ENCODE results near the gene DNAH2. TPM values are rescaled to one million over a fixed set of nuclear protein-coding genes. Genes with fewer than 3 reads are reported as not detected.

The DNAH2 gene
- total RNA-seq, 1 donor from 2014 or later: 0.72 TPM

DNA sequence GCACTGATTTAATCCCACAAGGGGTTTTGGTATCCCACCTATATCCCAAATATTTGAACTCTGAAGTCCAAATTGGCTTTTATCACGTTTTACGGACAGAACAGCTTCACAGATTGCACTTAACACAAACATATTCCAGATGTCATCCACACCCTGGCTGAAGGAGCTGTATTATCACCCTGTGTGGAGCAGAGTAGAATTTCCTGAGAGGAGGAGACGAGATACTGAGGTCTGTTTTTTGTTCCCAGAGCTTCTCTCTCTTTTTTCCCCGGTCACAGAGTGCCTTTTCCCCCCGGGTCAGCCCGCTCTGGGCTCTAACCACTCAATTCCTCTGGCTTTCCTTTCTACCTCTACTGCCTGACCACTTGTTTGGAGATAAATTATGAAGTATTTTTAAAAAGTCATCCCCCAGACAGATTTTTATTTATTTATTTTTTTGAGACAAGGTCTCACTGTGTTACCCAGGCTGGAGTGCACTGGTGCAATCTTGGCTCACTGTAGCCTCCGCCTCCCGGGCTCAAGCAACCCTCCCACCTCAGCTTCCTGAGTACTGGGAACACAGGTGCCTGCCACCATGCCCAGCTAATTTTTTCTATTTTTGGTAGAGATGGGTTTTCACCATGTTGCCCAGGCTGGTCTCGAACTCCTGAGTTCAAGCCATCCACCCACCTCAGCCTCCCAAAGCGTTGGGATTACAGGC, 30.7 kb downstream of the DNAH2 start:
- TF ChIP-seq, protein P1, sequence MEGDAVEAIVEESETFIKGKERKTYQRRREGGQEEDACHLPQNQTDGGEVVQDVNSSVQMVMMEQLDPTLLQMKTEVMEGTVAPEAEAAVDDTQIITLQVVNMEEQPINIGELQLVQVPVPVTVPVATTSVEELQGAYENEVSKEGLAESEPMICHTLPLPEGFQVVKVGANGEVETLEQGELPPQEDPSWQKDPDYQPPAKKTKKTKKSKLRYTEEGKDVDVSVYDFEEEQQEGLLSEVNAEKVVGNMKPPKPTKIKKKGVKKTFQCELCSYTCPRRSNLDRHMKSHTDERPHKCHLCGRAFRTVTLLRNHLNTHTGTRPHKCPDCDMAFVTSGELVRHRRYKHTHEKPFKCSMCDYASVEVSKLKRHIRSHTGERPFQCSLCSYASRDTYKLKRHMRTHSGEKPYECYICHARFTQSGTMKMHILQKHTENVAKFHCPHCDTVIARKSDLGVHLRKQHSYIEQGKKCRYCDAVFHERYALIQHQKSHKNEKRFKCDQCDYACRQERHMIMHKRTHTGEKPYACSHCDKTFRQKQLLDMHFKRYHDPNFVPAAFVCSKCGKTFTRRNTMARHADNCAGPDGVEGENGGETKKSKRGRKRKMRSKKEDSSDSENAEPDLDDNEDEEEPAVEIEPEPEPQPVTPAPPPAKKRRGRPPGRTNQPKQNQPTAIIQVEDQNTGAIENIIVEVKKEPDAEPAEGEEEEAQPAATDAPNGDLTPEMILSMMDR (IDR thresholded peaks at IDR 0.05; ENCODE audit: unreplicated experiment): no peak

GRCh38 chr17:7750321-7750821, 32.8 kb downstream of the DNAH2 start:
- Mint-ChIP-seq H3K27ac (ENCODE audit: unreplicated experiment) (no peak overlapping the region), H3K4me1 (ENCODE audit: unreplicated experiment) (peaks cover 11% of the 10 kb centered on the region), H3K9me3 (ENCODE audit: unreplicated experiment) (peaks cover 5% of the 10 kb centered on the region), H3K4me3 (ENCODE audit: unreplicated experiment) (peak overlapping the region; percentile 39), H3K27me3 (ENCODE audit: unreplicated experiment) (peaks cover 5% of the 10 kb centered on the region), H3K36me3 (ENCODE audit: low read depth, unreplicated experiment) (peaks cover 15% of the 10 kb centered on the region)
- TF ChIP-seq, protein P1 (IDR thresholded peaks at IDR 0.05; ENCODE audit: unreplicated experiment): no peak
- no peak for DNase-seq (ENCODE audit: low spot score)

More for the DNA sequence above, 30.7 kb downstream of the DNAH2 start:
- Mint-ChIP-seq H3K4me3 (ENCODE audit: unreplicated experiment) (no peak overlapping the region), H3K9me3 (ENCODE audit: unreplicated experiment) (peaks cover 5% of the 10 kb centered on the region), H3K4me1 (ENCODE audit: unreplicated experiment) (peaks cover 8% of the 10 kb centered on the region), H3K36me3 (ENCODE audit: low read depth, unreplicated experiment) (peaks cover 9% of the 10 kb centered on the region), H3K27me3 (ENCODE audit: unreplicated experiment) (peaks cover 3% of the 10 kb centered on the region), H3K27ac (ENCODE audit: unreplicated experiment) (no peak overlapping the region)
- no peak for DNase-seq (ENCODE audit: low spot score)

GRCh38 chr17:7754656-7755055, 37.1 kb downstream of the DNAH2 start:
- Mint-ChIP-seq H3K27me3 (ENCODE audit: unreplicated experiment) (peaks cover 7% of the 10 kb centered on the region), H3K36me3 (ENCODE audit: low read depth, unreplicated experiment) (peaks cover 21% of the 10 kb centered on the region), H3K9me3 (ENCODE audit: unreplicated experiment) (peaks cover 5% of the 10 kb centered on the region), H3K4me1 (ENCODE audit: unreplicated experiment) (peaks cover 7% of the 10 kb centered on the region), H3K4me3 (ENCODE audit: unreplicated experiment) (no peak overlapping the region), H3K27ac (ENCODE audit: unreplicated experiment) (no peak overlapping the region)
- no peak for DNase-seq (ENCODE audit: low spot score)
- TF ChIP-seq, protein P1 (IDR thresholded peaks at IDR 0.05; ENCODE audit: unreplicated experiment): no peak

DNA sequence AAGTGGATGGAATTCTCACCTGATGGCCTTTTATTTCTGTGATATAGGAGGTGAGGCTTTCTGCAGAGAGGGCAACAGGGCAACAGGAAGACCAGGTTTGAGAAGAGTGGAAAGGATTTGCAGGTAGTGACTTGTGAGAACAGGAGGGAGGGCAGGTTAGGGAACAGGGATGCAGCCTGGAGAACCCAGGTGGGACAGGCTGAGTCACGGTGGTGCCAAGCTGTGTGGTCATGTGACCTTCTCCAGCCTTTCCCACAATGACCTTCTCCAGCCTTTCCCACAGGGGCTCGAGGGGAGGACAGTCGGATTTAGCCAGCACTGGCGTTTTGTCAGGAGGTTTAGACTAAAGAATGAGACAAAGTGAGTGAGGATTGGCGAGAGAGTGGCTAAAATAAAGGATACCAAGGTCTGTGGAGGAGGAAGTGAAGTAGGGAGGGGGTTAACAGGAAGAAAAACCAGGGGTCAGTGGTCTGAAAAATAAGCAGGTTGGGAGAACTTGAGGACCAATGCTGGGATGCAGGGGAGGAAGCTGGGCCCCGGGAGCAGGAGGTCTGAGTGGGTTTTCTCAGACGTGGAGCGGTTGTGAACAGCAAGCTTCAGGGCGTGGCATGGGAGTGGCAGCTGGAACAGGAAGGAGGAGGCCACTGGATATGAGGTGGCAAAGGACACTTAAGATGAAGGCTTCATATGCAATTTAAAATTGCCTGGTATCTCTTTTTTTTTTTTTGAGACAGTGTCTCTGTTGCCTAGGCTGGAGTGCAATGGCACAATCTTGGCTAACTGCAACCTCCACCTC, 37.7 kb downstream of the DNAH2 start:
- Mint-ChIP-seq H3K36me3 (ENCODE audit: low read depth, unreplicated experiment) (peaks cover 20% of the 10 kb centered on the region), H3K4me1 (ENCODE audit: unreplicated experiment) (peaks cover 7% of the 10 kb centered on the region), H3K27me3 (ENCODE audit: unreplicated experiment) (peaks cover 5% of the 10 kb centered on the region), H3K9me3 (ENCODE audit: unreplicated experiment) (peaks cover 2% of the 10 kb centered on the region), H3K27ac (ENCODE audit: unreplicated experiment) (no peak overlapping the region), H3K4me3 (ENCODE audit: unreplicated experiment) (peak overlapping the region; percentile 40)
- TF ChIP-seq, protein P1 (IDR thresholded peaks at IDR 0.05; ENCODE audit: unreplicated experiment): no peak
- DNase-seq (ENCODE audit: low spot score): no peak

Data from endothelial cell (in vitro differentiated cells).